Stimulated activated CD8-positive, alpha-beta memory T cell treated with anti-CD3 and anti-CD28 coated beads, Interleukin-15, amount 100 ng/mL, for 48 hours (primary cell): Measurements from ENCODE around the gene PCDH7.

Experiments
- DNase-seq, 2 donors: peaks; one replicate each; pipeline ENCODE4 v3.0.0-alpha.2; 2020; ENCODE audit warnings: low read depth in 2 of 2

Gene PCDH7

GRCh38 chr4:30720021-30720660, at the start of gene PCDH7:
TSS of gene PCDH7 (plus strand) at chr4:30720369. CDS start at chr4:30721423, 1,054 bp downstream.
- DNase-seq: no peak

DNA sequence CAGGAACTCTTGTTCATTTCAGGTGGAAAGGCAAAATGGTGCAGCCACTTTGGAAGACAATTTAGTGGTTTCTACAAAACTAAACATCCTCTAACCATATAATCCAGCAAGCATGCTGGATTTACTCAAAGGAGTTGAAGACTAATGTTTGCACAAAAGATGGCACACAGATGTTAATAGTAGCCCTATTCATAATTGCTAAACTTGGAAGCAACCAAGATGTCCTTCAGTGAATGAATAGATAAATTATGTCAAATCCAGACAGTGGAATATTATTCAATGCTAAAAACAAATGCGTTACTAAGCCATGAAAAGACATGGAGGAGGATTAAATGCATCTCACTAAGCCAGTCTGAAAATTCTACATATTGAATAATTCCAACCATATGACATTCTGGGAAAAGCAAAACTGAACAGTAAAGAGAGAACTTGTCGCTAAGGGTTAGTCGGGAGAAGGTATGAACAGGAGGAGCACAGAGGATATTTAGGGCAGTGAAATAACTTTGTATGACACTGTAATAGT, 48.2 kb upstream of the PCDH7 start:
- no peak for DNase-seq

- DNase-seq: no peak
Measured at GRCh38 chr4:30696191-30696590, 24.0 kb upstream of the PCDH7 start.

- DNase-seq: no peak
Measured at GRCh38 chr4:30714408-30715031, 5.6 kb upstream of the PCDH7 start.

DNA sequence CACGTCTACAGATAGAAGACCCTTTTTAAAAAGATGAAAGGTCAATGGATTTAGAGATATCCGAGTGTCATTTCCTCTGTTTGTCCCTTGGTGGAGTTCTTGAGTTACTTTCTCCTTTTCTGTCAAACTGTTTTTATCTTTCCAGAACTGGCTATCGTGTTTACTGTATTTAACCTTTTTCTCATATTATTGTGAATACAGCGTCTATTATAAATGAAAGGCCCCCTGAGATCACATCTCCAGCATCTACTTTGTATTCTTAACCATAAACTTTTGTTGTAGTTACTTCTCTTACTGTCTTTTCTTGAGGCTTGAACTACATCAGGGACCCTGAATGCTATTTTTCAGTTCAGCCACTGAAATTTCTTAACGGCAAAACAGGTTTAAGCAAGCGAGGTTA, 4.0 kb upstream of the PCDH7 start:
- no peak for DNase-seq

- DNase-seq: no peak
Measured at GRCh38 chr4:30716681-30717207, 3.4 kb upstream of the PCDH7 start.

DNA sequence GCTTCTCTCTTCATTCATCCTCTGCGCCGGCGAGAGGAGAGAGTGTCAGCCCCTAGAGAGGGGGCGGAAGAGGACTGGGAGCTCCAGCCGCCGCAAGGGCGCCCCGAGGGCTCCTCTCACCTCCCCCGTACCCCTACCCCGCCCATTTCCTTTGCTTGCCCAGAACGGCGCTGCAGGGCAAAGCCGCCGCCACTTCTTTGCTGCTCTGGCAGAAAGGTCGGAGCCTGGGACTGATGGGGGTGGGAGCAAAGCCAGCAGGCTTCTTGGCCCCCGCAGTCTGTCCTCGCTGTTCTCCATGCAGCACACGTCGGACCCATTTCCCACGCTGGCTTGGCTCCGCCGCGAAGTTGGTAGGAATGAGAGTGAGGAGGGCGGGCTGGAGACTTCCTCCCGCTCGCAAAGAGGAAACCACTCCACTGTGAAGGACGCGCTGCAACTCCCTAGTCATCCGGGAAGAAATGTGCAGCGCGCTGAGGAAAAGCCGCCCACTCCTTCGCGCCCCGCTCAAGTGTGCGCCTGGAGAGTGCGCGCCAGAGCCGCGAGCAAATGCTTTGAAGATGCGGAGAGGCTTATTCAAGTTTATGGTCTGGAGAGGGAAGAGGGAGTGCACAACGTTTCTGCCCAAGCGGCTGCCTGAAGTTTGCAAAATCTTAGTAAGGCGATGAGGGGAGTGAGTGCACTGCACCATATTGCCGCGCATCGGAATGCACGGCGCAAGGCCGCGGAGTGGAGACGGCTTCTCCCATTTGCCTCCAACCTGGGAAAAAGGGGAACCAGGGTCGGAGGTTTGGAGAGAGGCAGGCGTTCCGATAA, 2.8 kb upstream of the PCDH7 start:
- no peak for DNase-seq

GRCh38 chr4:30718021-30718542, 2.1 kb upstream of the PCDH7 start:
- DNase-seq: no peak

DNA sequence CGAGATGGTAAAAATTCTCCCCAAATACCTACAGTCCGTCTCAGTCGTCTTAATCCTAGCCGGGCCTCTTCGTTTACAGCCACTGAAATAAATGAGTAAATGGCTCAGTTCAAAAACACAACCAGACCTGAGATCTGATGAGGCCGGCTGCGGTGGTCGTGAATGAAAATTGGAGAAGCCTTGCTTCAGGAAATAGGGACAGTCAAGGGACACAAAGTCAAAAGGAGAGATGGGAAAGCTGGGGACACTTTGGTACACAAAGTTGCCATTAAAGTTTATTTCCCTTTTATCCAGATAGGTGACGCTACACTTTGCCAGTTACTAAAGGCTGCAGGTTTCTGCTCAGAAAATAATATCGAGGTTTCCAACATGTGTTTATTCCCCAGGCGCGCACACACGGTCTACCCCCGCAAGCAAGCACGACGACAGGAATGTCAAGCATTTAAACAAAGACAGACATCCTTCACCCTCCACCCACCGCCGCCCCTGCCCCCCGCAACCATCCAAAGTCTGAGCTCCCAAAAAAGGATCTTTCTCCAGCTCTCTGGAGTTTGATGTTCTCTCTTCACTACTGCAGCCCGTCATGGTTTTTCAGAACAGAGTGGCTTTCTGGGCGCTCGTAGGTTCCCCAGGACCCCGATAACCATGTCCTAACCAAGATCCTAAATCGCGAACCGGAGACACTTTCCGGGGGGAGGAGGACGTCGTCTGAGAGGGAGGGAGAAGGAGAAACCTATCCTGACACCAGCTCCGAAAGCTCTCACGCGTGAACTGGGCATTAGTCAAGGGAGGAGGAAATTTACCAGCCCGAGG, 1.3 kb upstream of the PCDH7 start:
- DNase-seq: no peak

DNA sequence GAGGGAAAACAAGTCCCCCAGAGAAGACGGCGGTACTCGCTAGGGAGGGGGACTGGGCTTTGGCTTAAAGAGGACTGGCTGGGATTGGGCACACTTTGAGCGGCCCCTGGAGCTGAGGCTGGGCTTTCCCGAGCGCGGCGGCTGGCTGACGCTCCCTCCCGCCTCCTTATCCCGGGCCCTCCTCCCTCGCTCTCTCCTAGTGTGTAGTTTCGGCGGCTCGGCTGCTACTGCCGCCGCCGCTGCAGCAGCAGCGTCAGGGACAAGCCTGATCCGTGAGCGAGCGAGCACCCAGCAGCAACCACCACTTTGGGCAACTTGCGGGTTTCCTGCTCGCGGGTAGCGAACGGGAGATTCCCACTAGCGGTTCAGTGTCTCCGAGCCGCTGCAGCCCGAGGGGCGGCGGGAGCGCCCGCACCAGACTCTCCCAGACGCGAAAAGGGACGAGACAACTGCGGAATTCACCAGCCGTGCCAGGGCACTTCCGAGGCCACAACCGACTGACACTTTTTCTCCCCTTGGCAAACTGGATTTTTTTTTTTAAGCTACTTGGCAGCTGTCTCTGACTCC, 632 bp upstream of the PCDH7 start:
- DNase-seq: no peak

- no peak for DNase-seq
Measured at GRCh38 chr4:30720661-30721184, 554 bp downstream of the PCDH7 start.

DNA sequence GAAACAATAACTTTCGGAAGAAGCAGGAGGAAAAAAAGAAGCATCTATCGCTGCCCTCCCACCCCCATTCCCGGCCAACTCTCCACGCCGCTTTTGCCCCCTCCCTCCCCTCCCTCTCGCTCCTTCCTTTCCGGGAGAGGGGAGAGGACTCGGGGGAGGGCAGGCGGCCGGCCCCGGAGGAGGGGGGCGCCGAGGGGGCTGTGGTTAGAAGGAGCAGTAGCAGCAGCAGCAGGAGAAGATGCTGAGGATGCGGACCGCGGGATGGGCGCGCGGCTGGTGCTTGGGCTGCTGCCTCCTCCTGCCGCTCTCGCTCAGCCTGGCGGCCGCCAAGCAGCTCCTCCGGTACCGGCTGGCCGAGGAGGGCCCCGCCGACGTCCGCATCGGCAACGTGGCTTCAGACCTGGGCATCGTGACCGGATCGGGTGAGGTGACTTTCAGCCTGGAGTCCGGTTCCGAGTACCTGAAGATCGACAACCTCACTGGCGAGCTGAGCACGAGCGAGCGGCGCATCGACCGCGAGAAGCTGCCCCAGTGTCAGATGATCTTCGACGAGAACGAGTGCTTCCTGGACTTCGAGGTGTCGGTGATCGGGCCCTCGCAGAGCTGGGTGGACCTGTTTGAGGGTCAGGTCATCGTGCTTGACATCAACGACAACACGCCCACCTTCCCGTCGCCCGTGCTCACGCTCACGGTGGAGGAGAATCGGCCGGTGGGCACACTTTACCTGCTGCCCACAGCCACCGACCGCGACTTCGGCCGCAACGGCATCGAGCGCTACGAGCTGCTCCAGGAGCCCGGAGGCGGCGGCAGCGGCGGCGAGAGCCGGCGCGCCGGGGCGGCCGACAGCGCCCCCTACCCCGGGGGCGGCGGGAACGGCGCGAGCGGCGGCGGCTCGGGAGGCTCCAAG, 1.3 kb downstream of the PCDH7 start:
- no peak for DNase-seq

DNA sequence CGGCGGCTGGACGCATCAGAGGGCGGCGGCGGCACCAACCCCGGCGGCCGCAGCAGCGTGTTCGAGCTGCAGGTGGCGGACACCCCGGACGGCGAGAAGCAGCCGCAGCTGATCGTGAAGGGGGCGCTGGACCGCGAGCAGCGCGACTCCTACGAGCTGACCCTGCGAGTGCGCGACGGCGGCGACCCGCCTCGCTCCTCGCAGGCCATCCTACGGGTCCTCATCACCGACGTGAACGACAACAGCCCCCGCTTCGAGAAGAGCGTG, 1.9 kb downstream of the PCDH7 start:
- no peak for DNase-seq

DNA sequence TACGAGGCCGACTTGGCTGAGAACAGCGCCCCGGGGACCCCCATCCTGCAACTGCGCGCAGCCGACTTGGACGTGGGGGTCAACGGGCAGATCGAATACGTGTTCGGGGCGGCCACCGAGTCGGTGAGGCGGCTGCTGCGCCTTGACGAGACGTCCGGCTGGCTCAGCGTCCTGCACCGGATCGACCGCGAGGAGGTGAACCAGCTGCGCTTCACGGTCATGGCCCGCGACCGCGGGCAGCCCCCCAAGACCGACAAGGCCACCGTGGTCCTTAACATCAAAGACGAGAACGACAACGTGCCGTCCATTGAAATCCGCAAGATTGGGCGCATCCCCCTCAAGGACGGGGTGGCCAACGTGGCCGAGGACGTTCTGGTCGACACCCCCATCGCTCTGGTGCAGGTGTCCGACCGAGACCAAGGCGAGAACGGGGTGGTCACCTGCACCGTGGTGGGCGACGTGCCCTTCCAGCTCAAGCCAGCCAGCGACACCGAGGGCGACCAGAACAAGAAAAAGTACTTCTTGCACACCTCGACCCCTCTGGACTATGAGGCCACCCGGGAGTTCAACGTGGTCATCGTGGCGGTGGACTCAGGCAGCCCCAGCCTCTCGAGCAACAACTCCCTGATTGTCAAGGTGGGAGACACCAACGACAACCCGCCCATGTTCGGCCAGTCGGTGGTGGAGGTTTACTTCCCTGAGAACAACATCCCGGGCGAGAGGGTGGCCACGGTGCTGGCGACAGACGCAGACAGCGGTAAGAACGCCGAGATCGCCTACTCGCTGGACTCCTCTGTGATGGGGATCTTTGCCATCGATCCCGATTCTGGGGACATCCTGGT, 2.4 kb downstream of the PCDH7 start:
- DNase-seq: no peak

- DNase-seq: no peak
Measured at GRCh38 chr4:30723201-30723955, 3.2 kb downstream of the PCDH7 start.

- no peak for DNase-seq
Measured at GRCh38 chr4:30724247-30724646, 4.1 kb downstream of the PCDH7 start.

DNA sequence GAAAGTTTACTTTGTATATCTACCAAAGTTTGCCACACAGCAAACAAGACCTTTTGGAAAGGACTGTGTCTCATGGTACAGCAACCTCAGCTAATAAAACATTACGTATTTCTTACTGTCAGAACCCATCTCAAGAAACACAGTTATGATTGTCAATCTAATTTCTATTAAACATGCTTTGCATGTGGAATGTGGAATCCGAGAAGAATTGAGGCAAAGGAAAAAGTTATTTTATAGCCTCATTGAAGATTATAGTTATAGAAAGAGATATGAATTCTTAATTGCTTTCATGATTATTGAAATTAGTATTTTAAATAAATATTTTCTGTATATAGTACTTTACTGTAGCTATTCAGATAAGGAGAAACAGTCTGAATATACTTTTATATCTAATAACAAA, 5.4 kb downstream of the PCDH7 start:
- DNase-seq: no peak

DNA sequence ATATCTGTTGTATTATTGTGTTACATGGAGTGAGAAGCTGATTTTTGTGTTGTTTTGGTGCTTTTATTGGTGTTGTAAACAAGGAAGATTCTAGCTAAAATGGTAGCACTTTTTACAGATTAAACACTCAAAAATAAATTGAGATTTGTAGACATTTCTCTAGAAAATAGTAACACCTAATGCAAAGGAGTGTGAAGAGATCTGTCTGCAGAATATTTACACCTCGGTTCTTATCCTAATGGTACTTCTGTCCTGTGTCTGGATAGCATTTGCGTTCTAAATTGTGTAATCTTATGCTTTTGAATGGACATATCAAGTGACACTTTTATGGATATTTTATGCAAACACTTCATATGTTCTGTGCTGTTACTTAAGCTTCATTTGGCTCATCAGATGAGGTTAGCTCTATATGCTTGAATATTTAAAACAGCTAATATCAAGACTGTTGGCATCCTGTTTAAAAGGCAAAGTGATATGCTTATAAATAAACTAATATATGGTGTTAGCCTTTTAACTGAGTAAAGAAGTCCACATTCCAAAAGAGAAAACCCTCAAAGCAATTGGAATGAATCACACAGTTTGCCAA, 6.0 kb downstream of the PCDH7 start:
- DNase-seq: no peak
